ENCODE results near the gene TAS1R2. TPM values are rescaled to one million over a fixed set of nuclear protein-coding genes. Genes with fewer than 3 reads are reported as not detected.

TAS1R2 gene
- total and polyA plus RNA-seq, 2 of the 4 experiments (the other 2 are of a cell fraction) = not detected

GRCh38 chr1:18854331-18855025, 5.0 kb downstream of the TAS1R2 start:
- Histone ChIP-seq H4K8ac (ENCODE audit: low read depth in 2 of 2, low read length in 2 of 2) (no peak overlapping the region), H3K36me3 (ENCODE audit: control insufficient read depth, insufficient read depth, low read length) (no peaks in the 10 kb centered on the region), H4K20me1 (ENCODE audit: insufficient read depth, low read length) (no peaks in the 10 kb centered on the region), H2BK15ac (ENCODE audit: low read depth, low read length) (no peak overlapping the region), H2AK9ac (replicated peaks; ENCODE audit: low read depth, low read length, poor library complexity) (no peak overlapping the region), H3K79me1 (ENCODE audit: low read depth in 1 of 2, low read length in 2 of 2) (no peaks in the 10 kb centered on the region), H3K56ac (ENCODE audit: extremely low read depth, insufficient read depth, low read length) (no peak overlapping the region), H3K4me2 (ENCODE audit: low read depth, low read length) (no peak overlapping the region), H3K4me1 (ENCODE audit: control insufficient read depth, insufficient read depth, low read length) (no peaks in the 10 kb centered on the region), H3K9me3 (ENCODE audit: control insufficient read depth, insufficient read depth, low read length) (peaks cover 2% of the 10 kb centered on the region; the same call in 1 of the 2 replicates), H4K5ac (ENCODE audit: low read depth, low read length) (no peak overlapping the region), H3K23ac (ENCODE audit: low read depth, low read length) (no peak overlapping the region), H3K4ac (ENCODE audit: low read depth, low read length) (no peak overlapping the region), H4K91ac (ENCODE audit: insufficient read depth, low read depth, low read length) (no peak overlapping the region), H3K4me3 (ENCODE audit: insufficient read depth, low read depth, low read length) (no peak overlapping the region), H3K27me3 (ENCODE audit: control insufficient read depth, insufficient read depth, low read length) (peaks cover 5% of the 10 kb centered on the region; the same call in 1 of the 2 replicates), H3K27ac (ENCODE audit: insufficient read depth, low read length) (no peak overlapping the region), H2BK20ac (ENCODE audit: low read depth, low read length) (no peak overlapping the region), H3K9ac (ENCODE audit: low read depth, low read length) (no peak overlapping the region), H3K14ac (replicated peaks; ENCODE audit: low read depth, low read length) (no peak overlapping the region), H3K18ac (ENCODE audit: low read depth, low read length) (no peak overlapping the region), H2BK120ac (ENCODE audit: low read depth, low read length) (no peak overlapping the region), H2AFZ (replicated peaks; ENCODE audit: low read length, poor library complexity) (no peak overlapping the region), H2BK5ac (ENCODE audit: low read depth, low read length, poor library complexity, severe bottlenecking) (no peak overlapping the region), H3K9me1 (ENCODE audit: insufficient read depth, low read length) (no peaks in the 10 kb centered on the region), H2AK5ac (ENCODE audit: low read depth, low read length) (no peak overlapping the region)
- dilution Hi-C loops (cut with HindIII; ENCODE audit: low sequenced_read_pairs, unreplicated experiment) = no loop called here
- BruUV-seq (replicated peaks) = no TSS peak
- ATAC-seq (ENCODE audit: low read depth) (no peak), DNase-seq (no peak)
- in situ Hi-C loops (cut with MboI; ENCODE audit: low sequenced_read_pairs) = no loop called here
- POLR2A ChIA-PET (ENCODE audit: unreplicated experiment) = no interaction called here
- TF ChIP-seq MXI1 (IDR thresholded peaks at IDR 0.05; ENCODE audit: borderline replicate concordance, low read depth, low read length) = no peak
- no peak for TF ChIP-seq MAFK (IDR thresholded peaks at IDR 0.05; ENCODE audit: low read depth, low read length)
- TF ChIP-seq BHLHE40 (IDR thresholded peaks at IDR 0.05; ENCODE audit: low read depth, low read length) = no peak
- no peak for TF ChIP-seq POLR2A (IDR thresholded peaks at IDR 0.05; ENCODE audit: low read depth, low read length)
- TF ChIP-seq CTCF (conservative IDR thresholded peaks at IDR 0.05; ENCODE audit: low read depth, low read length) = no peak
- TF ChIP-seq CHD1 (IDR thresholded peaks at IDR 0.05; ENCODE audit: low read depth, low read length) = no peak
- no peak for TF ChIP-seq RAD21 (IDR thresholded peaks at IDR 0.05; ENCODE audit: low read length)
- TF ChIP-seq NFE2L2 (IDR thresholded peaks at IDR 0.05; ENCODE audit: low read depth, low read length) = no peak
- no peak for TF ChIP-seq SMC3 (IDR thresholded peaks at IDR 0.05; ENCODE audit: low read depth, low read length)
- TF ChIP-seq FOS (IDR thresholded peaks at IDR 0.05; ENCODE audit: low read depth, low read length) = no peak
- TF ChIP-seq MAZ (IDR thresholded peaks at IDR 0.05; ENCODE audit: borderline replicate concordance, low read depth, low read length) = no peak
- intact Hi-C loops (cut with micrococcal nuclease) = no loop called here
- 86% methylated on average over 30 of the region's 49 CpGs; no CpG with 5 or more reads in 1 of the 2 experiments for WGBS, 2 experiments (ENCODE audit: extremely low coverage in 2 of 2, insufficient read length in 1 of 2)
- CTCF ChIA-PET = no interaction called here
